Stomach (tissue), 9 donors: ENCODE results near the gene TET2. TPM values are rescaled to one million over a fixed set of nuclear protein-coding genes. Genes with fewer than 3 reads are reported as not detected.

Experiments
- DNase-seq, 2 donors: peaks; one replicate each; pipeline versions ENCODE4 v3.0.0 to v3.0.0-alpha.2; 2013 to 2019
- H3K27ac ChIP-seq, 5 donors: fragments of 200-600 bp in 4 of 5; sonication (generic) in 4 of 5; one replicate each; pipeline ENCODE4 v1.5.1; 2013 to 2019; ENCODE audit warnings: mild to moderate bottlenecking in 1 of 5, moderate library complexity in 1 of 5
- H3K27me3 ChIP-seq, 3 donors: fragments of 200-600 bp; sonication (generic); one replicate each; pipeline ENCODE4 v1.5.1; 2017 to 2019; ENCODE audit warnings: mixed run types in 1 of 3
- H3K36me3 ChIP-seq, 4 donors: fragments of 200-600 bp; sonication (generic); 1 replicate in 3 of 4; 2 replicates in 1 of 4; pipeline ENCODE4 v1.5.1; 2016 to 2019
- H3K4me1 ChIP-seq, 4 donors: fragments of 200-600 bp; sonication (generic); one replicate each; pipeline ENCODE4 v1.5.1; 2016 to 2019
- H3K4me3 ChIP-seq, 4 donors: fragments of 200-600 bp; sonication (generic) in 3 of 4; one replicate each; pipeline ENCODE4 v1.5.1; 2016 to 2019; ENCODE audit warnings: mild to moderate bottlenecking in 1 of 4
- H3K9me3 ChIP-seq, 4 donors: fragments of 200-600 bp; sonication (generic); one replicate each; pipeline ENCODE4 v1.5.1; 2016 to 2019
- EP300 ChIP-seq: sonication (generic); formaldehyde crosslinking; IDR thresholded peaks from one replicate; pipeline ENCODE4 v1.6.1; 2017; ENCODE audit warnings: antibody characterized with exemption
- POLR2A ChIP-seq, 4 donors: fragments of 450-650 bp; IDR thresholded peaks; one replicate each; pipeline ENCODE4 v1.6.1; 2016; ENCODE audit warnings: antibody characterized with exemption in 4 of 4, control low read depth in 2 of 4, mild to moderate bottlenecking in 1 of 4, moderate library complexity in 1 of 4
- POLR2AphosphoS5 ChIP-seq, 3 donors: sonication (generic); formaldehyde crosslinking; IDR thresholded peaks; one replicate each; pipeline ENCODE4 v1.6.1; 2016; ENCODE audit warnings: antibody characterized with exemption in 3 of 3
- WGBS, 5 donors: extraction: QIAGEN DNeasy Blood & Tissue Kit in 3 of 5; methylation state at CpG; one replicate each; pipeline versions ENCODE4 v1.1.5 to v1.1.7; 2013 to 2018; 5-methylcytosine and 5-hydroxymethylcytosine counted together
- intact Hi-C: fragments of 100-400 bp; cut with DNase I; formaldehyde crosslinking; loops from one replicate; pipeline ENCODE4 v1.15.1; 2023; ENCODE audit warnings: low total_unique reads
- polyA plus RNA-seq, 3 donors: library from polyadenylated mRNA; stranded (reverse); fragments of 200-250 nt; gene quantifications; one replicate each; pipeline ENCODE4 v1.2.3, GENCODE V29; 2013
- total RNA-seq, 5 donors: library from RNA; depleted of rRNA; stranded (reverse); fragments of >200 nt; gene quantifications; one replicate each; pipeline versions ENCODE4 v1.1.0 to v1.2.3, GENCODE V29; 2014 to 2016
- TF ChIP-seq, protein P1 (sequence below), 7 experiments: fragments of 450-650 bp in 4 of 7; fragments of 200-600 bp in 3 of 7; sonication (generic) in 3 of 7; IDR thresholded peaks; one replicate each; pipeline ENCODE4 v1.5.1; 2016 to 2019; ENCODE audit warnings: antibody characterized with exemption in 7 of 7, control low read depth in 2 of 7, mild to moderate bottlenecking in 1 of 7
- donor health status: healthy with polysubstance abuse.
- donor health status: Bipolar disorder and iron deficiency.
- donor health status: healthy.

TET2 gene
- total and polyA plus RNA-seq, 8 donors: 1.7 to 30.3 (median 21.7) TPM

DNA sequence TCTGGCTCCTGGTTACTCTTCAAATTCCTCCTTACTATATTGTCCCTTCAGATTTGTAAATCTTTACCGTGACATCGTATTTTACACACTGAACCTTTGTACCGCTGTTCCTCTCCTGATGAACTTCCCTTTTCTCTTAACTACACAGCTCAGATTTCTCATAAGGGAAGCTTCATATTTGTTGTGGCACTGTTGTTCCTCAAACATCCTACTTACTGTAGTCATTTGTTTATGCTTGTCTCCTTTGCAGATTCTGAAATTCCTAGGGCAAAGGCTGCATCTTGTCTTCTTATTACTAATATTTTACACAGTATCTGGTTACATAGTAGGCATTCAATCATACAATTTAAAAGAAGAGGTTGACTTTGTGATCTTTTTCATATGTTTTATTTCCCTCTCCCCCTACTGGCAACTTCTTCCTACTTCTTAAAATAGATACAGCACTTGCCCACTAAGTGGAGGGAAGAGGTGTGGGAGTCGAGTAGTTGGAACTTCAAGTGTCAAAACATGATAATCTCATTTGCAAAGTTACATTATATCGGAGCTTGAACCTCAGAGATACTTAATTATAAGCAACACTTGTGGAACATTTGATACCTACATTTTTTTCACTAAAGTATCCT, 50.0 kb downstream of the TET2 start:
- Histone ChIP-seq H3K4me3 (no peak overlapping the region), H3K9me3 (no peaks in the 10 kb centered on the region), H3K4me1 (peaks cover 0 to 44% (median 16%) of the 10 kb centered on the region in 4 donors), H3K27me3 (no peaks in the 10 kb centered on the region), H3K36me3 (peaks cover 0 to 6% (median 0%) of the 10 kb centered on the region in 4 donors), H3K27ac (peak overlapping the region in 2 of 5 donors; percentile 40)
- WGBS, 5 donors: 62 to 74% (median 72%) methylated on average over 5 of the region's 5 CpGs
- DNase-seq: no peak
- intact Hi-C loops: no loop called here
- no peak for TF ChIP-seq POLR2AphosphoS5 (IDR thresholded peaks at IDR 0.05)
- TF ChIP-seq POLR2A (IDR thresholded peaks at IDR 0.05): no peak
- TF ChIP-seq EP300: no peak
- TF ChIP-seq, protein P1, sequence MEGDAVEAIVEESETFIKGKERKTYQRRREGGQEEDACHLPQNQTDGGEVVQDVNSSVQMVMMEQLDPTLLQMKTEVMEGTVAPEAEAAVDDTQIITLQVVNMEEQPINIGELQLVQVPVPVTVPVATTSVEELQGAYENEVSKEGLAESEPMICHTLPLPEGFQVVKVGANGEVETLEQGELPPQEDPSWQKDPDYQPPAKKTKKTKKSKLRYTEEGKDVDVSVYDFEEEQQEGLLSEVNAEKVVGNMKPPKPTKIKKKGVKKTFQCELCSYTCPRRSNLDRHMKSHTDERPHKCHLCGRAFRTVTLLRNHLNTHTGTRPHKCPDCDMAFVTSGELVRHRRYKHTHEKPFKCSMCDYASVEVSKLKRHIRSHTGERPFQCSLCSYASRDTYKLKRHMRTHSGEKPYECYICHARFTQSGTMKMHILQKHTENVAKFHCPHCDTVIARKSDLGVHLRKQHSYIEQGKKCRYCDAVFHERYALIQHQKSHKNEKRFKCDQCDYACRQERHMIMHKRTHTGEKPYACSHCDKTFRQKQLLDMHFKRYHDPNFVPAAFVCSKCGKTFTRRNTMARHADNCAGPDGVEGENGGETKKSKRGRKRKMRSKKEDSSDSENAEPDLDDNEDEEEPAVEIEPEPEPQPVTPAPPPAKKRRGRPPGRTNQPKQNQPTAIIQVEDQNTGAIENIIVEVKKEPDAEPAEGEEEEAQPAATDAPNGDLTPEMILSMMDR (IDR thresholded peaks at IDR 0.05): no peak

DNA sequence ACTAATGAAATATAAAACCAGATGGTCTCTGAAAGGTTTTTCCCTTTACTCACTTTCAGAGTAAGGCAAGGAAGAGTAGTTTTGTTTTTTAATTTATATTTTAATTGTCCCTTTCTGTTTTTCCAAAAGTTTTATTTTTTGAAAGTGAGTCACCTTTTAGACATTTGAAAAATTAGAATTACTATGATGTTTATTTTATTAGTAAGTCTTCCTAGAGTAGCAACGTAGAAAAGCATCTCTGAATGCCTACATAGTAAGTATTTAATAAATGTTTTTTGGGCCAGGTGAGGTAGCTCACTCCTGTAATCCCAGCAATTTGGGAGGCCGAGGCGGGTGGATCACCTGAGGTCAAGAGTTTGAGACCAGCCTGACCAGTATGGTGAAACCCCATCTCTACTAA, 51.1 kb downstream of the TET2 start:
- Histone ChIP-seq H3K9me3 (no peaks in the 10 kb centered on the region), H3K4me1 (peaks cover 0 to 33% (median 7%) of the 10 kb centered on the region in 4 donors), H3K27me3 (no peaks in the 10 kb centered on the region), H3K36me3 (peaks cover 0 to 6% (median 0%) of the 10 kb centered on the region in 4 donors), H3K27ac (no peak overlapping the region), H3K4me3 (no peak overlapping the region)
- 84 to 92% (median 87%) methylated on average over 3 of the region's 3 CpGs for WGBS, 5 donors
- no peak for DNase-seq
- no peak for TF ChIP-seq POLR2A (IDR thresholded peaks at IDR 0.05)
- TF ChIP-seq EP300: no peak
- TF ChIP-seq POLR2AphosphoS5 (IDR thresholded peaks at IDR 0.05): no peak
- TF ChIP-seq, protein P1 (IDR thresholded peaks at IDR 0.05): no peak
- intact Hi-C loops: no loop called here

DNA sequence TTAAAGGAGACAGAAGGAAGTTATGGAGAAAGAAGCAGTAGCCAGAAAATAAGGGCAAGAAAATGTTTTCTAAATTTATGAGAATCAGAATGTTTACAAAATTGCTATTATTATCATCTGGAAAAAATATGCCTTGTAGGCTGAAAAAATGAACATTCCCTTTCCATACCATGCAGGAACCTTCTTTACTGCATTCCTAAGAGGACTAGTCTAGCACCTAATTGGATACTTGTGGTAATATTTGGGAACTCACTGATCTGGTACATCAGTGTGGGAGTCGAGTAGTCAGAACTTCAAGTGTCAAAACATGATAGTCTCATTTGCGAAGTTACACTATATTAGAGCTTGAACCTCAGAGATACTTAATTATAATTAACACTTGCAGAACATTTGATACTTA, 51.9 kb downstream of the TET2 start:
- H3K36me3 ChIP-seq: peaks cover 0 to 6% (median 0%) of the 10 kb centered on the region in 4 donors
- WGBS, 5 donors: 83 to 96% (median 91%) methylated on average over 2 of the region's 2 CpGs
- H3K27me3 ChIP-seq: no peaks in the 10 kb centered on the region
- H3K27ac ChIP-seq: no peak overlapping the region
- H3K9me3 ChIP-seq: no peaks in the 10 kb centered on the region
- TF ChIP-seq POLR2A (IDR thresholded peaks at IDR 0.05): no peak
- no peak for TF ChIP-seq POLR2AphosphoS5 (IDR thresholded peaks at IDR 0.05)
- TF ChIP-seq, protein P1 (IDR thresholded peaks at IDR 0.05): no peak
- no peak for TF ChIP-seq EP300
- peaks cover 0 to 25% (median 5%) of the 10 kb centered on the region in 4 donors for H3K4me1 ChIP-seq
- intact Hi-C loops: no loop called here
- DNase-seq: no peak
- no peak overlapping the region for H3K4me3 ChIP-seq

DNA sequence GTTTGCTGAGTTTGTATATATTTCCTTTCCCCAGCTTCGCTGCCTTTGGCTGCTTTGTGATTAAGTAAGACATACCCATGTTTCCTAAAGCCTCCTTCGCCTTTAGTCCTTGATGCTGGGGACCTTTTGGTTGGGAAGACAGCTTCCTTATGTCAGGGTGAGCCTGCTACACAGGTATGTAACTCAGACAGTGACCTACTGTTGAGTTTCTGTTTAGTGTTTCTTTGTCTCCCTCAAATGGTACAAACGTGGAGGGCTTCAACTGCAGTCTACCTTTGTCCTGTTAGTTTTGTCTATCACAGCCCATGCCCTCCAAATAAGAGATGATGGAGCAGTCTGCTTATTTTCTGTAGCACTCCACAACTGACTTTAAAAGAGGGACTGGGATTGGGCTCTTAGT, 59.5 kb downstream of the TET2 start:
- no peak overlapping the region for H3K4me3 ChIP-seq
- TF ChIP-seq EP300 (no peak), POLR2A (IDR thresholded peaks at IDR 0.05) (no peak), POLR2AphosphoS5 (IDR thresholded peaks at IDR 0.05) (no peak)
- TF ChIP-seq, protein P1 (IDR thresholded peaks at IDR 0.05): no peak
- WGBS, 5 donors: 69 to 81% (median 76%) methylated on average over 3 of the region's 3 CpGs
- peaks cover 0 to 6% (median 1%) of the 10 kb centered on the region in 4 donors for H3K36me3 ChIP-seq
- no peaks in the 10 kb centered on the region for H3K27me3 ChIP-seq
- no peak for DNase-seq
- no peak overlapping the region for H3K27ac ChIP-seq
- H3K4me1 ChIP-seq: no peaks in the 10 kb centered on the region
- no peaks in the 10 kb centered on the region for H3K9me3 ChIP-seq
- intact Hi-C loops: no loop called here
